ENCODE measurements around the gene TMEM115.

Gene TMEM115, protein sequence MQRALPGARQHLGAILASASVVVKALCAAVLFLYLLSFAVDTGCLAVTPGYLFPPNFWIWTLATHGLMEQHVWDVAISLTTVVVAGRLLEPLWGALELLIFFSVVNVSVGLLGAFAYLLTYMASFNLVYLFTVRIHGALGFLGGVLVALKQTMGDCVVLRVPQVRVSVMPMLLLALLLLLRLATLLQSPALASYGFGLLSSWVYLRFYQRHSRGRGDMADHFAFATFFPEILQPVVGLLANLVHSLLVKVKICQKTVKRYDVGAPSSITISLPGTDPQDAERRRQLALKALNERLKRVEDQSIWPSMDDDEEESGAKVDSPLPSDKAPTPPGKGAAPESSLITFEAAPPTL

GRCh38 chr3:50358911-50359759, at the start of gene TMEM115:
Gene TMEM115, minus strand, starts transcription at chr3:50359521. Its CDS starts 458 bp downstream, at chr3:50359063.
- FAIRE-seq (peak; percentile 98), DNase-seq (ENCODE audit: low spot score) (peak; percentile 99)

GRCh38 chr3:50408443-50408944, 49.2 kb upstream of the TMEM115 start:
- DNase-seq (ENCODE audit: low spot score) (no peak), FAIRE-seq (no peak)

GRCh38 chr3:50406487-50406886, 47.2 kb upstream of the TMEM115 start:
- DNase-seq (ENCODE audit: low spot score) (no peak), FAIRE-seq (peak; percentile 65)

DNA sequence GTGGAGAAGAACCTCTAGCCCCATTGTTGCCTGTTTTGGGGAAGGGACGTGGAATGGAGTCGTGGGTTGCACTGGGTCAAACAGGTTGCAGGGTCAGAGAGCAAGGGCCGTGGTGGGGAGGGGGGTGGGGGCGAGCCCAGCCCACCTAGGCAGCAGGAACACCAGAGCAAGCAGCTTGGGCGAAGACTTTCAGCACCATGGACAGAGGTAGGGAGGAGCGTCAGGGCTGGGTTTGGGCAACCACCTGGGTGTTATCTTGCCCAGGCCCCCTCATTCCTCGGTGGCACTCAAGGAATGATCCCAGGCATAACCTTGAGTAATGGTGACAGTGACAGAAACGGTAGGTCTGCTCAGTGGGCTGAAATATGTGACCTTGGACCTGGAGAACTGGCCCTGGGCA, 45.9 kb upstream of the TMEM115 start:
- no peak for FAIRE-seq
- peak; percentile 53 for DNase-seq (ENCODE audit: low spot score)

DNA sequence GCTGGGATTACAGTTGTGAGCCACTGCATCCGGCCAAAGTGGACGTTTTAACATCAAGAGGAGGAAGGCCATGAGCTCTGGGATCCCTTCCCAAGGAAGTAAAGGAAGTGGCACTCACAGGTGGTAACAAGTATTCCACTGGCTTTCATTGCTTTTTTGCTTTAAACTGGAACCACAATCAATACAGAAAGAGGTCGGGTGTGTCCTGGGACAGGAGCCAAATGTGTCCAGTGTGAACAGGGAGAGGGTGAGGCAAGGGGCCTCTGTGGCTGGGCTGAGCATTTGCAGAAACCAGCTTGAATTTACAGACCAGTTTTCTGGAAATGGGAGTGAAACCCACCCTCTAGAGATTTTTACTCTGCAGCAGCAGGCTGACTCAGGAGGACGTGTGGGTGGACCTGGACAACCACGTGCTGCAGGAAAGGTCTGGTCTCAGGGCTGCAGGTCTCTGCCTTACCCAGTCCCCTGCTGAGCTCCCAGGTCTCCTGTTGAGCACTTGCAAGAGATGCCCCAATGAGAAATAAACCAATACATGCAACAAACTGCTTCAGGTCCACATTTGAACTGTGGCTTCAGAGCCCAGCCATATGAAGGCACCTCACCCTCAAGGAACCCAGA, 42.8 kb upstream of the TMEM115 start:
- FAIRE-seq (no peak), DNase-seq (ENCODE audit: low spot score) (no peak)

GRCh38 chr3:50396502-50396901, 37.2 kb upstream of the TMEM115 start:
- DNase-seq (ENCODE audit: low spot score) (peak; percentile 23), FAIRE-seq (no peak)

DNA sequence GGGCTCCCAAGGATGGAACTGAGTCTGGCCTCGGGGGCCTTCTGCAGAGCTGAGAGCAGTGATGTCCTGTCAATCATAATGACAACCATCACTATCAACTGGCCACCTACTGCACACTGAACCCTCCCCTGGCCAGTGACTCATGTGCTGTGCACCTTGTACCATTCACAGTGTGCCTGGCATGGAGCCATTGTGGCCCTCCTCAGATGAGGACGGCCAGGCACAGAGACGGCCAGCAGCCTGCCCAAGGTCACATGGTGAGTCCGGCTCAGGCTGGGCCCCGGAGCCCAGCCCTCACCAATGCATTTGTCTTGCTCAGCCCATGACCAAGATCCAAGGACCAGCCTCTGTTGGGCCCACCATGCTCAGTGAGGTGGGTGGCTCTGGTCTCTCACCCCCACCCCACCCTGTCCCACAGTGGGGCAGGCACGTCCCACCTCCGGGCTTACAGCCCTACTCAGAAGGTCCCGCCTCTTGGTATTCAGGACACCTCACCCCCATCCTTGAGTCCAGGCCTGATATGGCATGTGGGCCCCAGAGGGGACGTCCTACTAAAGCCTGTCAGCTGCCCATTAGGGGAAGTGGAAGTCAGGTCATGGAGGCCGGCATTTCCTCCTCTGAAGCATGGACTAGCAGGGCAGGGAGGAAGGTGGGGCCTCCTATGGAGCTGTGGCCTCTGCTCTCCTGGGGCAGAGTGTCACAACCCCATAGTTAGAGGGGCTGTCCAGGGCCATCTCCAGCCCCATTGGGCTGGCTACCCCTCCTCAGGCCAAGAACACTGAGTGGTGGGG, 35.9 kb upstream of the TMEM115 start:
- FAIRE-seq (no peak), DNase-seq (ENCODE audit: low spot score) (no peak)

DNA sequence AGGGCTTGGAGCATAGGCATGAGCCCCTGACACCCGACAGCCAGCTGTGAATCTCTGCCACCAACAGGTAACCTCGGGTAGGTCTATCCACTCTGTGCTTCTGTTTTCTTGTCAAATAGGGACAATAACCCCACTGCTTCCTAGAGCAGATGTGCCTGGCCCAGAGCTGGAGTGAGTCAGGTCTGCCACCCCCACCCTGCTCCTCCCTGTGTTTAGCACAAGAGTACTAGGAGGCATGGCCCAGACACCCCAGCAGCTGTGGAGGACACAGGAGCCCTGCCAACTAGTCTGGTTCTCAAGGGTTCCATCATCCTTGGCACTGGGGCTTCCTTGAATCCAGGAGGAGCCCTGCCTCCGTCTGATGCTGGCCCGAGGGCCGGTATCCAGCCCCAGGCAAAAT, 33.7 kb upstream of the TMEM115 start:
- FAIRE-seq (no peak), DNase-seq (ENCODE audit: low spot score) (no peak)

GRCh38 chr3:50392101-50392715, 32.9 kb upstream of the TMEM115 start:
- DNase-seq (ENCODE audit: low spot score) (no peak), FAIRE-seq (no peak)

DNA sequence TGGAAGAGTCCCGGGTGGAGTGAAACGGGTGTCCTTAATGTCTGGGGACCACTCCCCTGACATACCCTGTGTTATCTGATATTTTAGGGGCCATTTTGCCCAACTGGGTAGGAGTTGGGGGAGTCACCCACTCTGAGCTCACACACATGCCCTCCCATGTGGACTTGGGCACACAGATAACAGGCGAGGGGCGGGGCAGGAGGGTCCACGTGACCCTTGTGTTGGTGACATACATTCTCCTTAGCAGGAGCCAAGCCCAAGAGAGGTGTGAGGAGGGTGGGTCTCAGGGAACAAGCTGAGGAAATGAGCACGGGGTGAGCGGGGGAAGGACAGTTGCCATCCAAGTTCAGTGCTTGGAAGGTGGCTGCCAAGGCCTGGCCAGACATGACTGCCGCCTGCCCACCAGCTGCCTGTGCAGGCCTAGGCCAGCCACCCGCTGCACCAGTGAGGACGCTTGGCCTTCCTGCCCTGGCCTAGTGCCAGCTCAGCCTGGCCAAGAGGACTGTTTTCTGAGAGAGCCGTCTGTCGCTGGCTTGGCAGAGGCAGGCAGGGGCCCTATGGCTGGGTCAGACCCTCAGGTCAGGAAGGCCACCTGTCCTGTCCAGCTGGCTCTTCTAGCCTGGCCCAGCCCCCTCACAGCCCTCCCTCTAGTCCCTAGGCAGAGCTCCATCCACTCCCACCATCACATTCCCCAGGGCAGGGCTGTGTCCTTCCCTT, 31.3 kb upstream of the TMEM115 start:
- DNase-seq (ENCODE audit: low spot score) (no peak), FAIRE-seq (no peak)

- DNase-seq (ENCODE audit: low spot score) (no peak), FAIRE-seq (no peak)
These were observed 30.1 kb upstream of the TMEM115 start for GRCh38 chr3:50389414-50389767.

GRCh38 chr3:50388720-50389413, 29.5 kb upstream of the TMEM115 start:
- no peak for DNase-seq (ENCODE audit: low spot score)
- FAIRE-seq = no peak

GRCh38 chr3:50388016-50388719, 28.8 kb upstream of the TMEM115 start:
- DNase-seq (ENCODE audit: low spot score) = peak; percentile 48
- FAIRE-seq = no peak

DNA sequence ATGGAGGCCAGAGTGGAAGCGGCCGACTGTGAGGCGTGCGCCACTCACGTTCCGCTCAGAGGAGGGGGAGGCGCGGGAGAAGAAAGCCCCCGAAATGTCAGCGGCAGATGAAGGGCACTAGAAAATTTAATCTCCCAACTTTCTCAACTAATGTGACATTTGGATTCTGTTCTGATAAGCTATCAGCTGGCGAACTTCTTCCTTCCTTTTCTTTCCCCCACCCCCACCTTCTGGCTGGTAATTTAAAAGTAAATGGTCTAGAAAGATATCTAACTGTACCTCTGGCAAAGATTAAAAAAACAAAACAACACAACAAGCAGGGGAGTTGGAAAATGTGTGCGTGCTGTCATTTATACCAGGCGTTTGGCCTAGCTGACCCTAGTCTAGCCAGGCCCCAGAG, 26.4 kb upstream of the TMEM115 start:
- FAIRE-seq = no peak
- no peak for DNase-seq (ENCODE audit: low spot score)

DNA sequence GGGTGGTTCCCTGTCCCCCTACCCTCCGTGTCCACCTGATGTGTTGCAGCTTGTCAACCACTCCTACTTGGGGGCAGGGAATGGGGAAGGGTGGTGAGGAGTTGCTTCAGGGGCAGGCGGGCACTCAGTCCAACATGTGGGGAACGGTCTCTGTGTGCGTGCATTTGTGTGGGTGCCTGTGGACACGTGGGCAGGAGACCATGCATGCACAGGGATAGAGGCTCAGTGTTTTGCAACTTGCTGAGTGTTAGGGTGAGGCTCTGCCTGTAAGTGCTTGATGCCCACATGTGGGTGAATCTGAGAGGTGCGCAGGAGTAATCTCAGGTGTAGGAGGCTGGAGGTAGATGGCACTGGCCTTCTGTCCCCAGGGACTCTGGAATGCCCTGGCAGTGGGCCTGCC, 24.4 kb upstream of the TMEM115 start:
- FAIRE-seq (no peak), DNase-seq (ENCODE audit: low spot score) (no peak)

GRCh38 chr3:50382722-50383121, 23.4 kb upstream of the TMEM115 start:
- DNase-seq (ENCODE audit: low spot score) (no peak), FAIRE-seq (no peak)

DNA sequence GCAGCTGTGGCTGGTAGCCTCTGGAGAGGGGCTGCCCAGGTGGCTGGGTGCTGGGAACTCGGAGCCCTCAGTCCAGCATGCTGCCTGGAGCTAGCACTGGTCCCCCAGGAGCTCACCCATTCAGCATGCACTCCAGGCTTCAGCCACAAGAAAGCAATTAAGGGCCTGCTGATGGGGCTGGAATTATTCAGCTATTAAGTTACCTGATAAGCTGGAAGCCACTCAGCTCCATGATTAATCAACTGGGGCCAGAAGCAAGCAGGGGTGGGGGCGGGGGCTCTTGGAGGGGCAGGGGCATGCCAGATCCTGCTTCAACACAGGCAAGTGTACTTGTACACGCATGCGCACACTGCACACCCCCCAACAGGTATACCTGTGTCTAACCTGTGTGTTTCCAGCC, 22.1 kb upstream of the TMEM115 start:
- FAIRE-seq (no peak), DNase-seq (ENCODE audit: low spot score) (no peak)

- FAIRE-seq (no peak), DNase-seq (ENCODE audit: low spot score) (no peak)
These were observed 21.2 kb upstream of the TMEM115 start for GRCh38 chr3:50380405-50381085.
